Neural cell (in vitro differentiated cells): ENCODE measurements around the gene OSBP2. TPM values are rescaled to one million over a fixed set of nuclear protein-coding genes. Genes with fewer than 3 reads are reported as not detected.

Experiments used
- H2AFZ ChIP-seq: fragments of 200-600, 300-800 bp; sonication (generic), shearing (Covaris generic); 2 replicates; pipeline ENCODE4 v1.6.0; 2014; ENCODE audit warnings: low read depth, mild to moderate bottlenecking, antibody characterized with exemption, low read length, moderate library complexity
- H3F3A ChIP-seq: fragments of 200-600 bp; shearing (Covaris generic); 2 replicates; pipeline ENCODE4 v1.6.1; 2016; ENCODE audit warnings: mild to moderate bottlenecking, moderate library complexity, mixed read lengths, antibody characterized with exemption, low read length; ENCODE audit not compliant: insufficient read depth, poor library complexity, severe bottlenecking
- H3K27ac ChIP-seq: fragments of 200-600, 300-800 bp; sonication (generic), shearing (Covaris generic); 2 replicates; pipeline ENCODE4 v1.5.1; 2014; ENCODE audit warnings: mild to moderate bottlenecking, low read length, moderate library complexity
- H3K27me3 ChIP-seq: fragments of 300-800, 200-600 bp; sonication (generic), shearing (Covaris generic); 2 replicates; pipeline ENCODE4 v1.6.0; 2014; ENCODE audit warnings: mild to moderate bottlenecking, low read depth, low read length, moderate library complexity; ENCODE audit not compliant: insufficient read depth
- H3K36me3 ChIP-seq: fragments of 300-800, 200-600 bp; sonication (generic), shearing (Covaris generic); 2 replicates; pipeline ENCODE4 v1.5.1; 2014; ENCODE audit warnings: mild to moderate bottlenecking, antibody characterized with exemption, low read length, moderate library complexity; ENCODE audit not compliant: insufficient read depth
- H3K4me2 ChIP-seq: fragments of 300-800, 200-600 bp; sonication (generic), shearing (Covaris generic); 2 replicates; pipeline ENCODE4 v1.6.0; 2014; ENCODE audit warnings: mild to moderate bottlenecking, low read length
- H3K4me3 ChIP-seq: fragments of 300-800, 200-600 bp; sonication (generic), shearing (Covaris generic); 2 replicates; pipeline ENCODE4 v1.5.1; 2014; ENCODE audit warnings: mild to moderate bottlenecking, low read length, moderate library complexity
- H3K79me2 ChIP-seq: fragments of 200-600 bp; shearing (Covaris generic); replicated peaks from 2 replicates; pipeline ENCODE4 v1.6.0; 2014; ENCODE audit warnings: mild to moderate bottlenecking, low read length, moderate library complexity; ENCODE audit not compliant: insufficient read depth
- H3K9ac ChIP-seq: fragments of 300-800, 200-600 bp; sonication (generic), shearing (Covaris generic); 2 replicates; pipeline ENCODE4 v1.6.1; 2016; ENCODE audit warnings: mild to moderate bottlenecking, low read length, mixed read lengths
- H3K9me2 ChIP-seq: fragments of 200-600 bp; shearing (Covaris generic); 2 replicates; pipeline ENCODE4 v1.6.1; 2016; ENCODE audit warnings: mild to moderate bottlenecking, low read length, mixed read lengths; ENCODE audit not compliant: insufficient read depth
- H3K9me3 ChIP-seq: fragments of 200-600, 300-800 bp; sonication (generic), shearing (Covaris generic); 2 replicates; pipeline ENCODE4 v1.6.1; 2016; ENCODE audit warnings: mild to moderate bottlenecking, mixed run types, low read length, moderate library complexity, mixed read lengths
- H4K20me1 ChIP-seq: fragments of 200-600 bp; shearing (Covaris generic); 2 replicates; pipeline ENCODE4 v1.6.1; 2016; ENCODE audit warnings: mild to moderate bottlenecking, mixed run types; ENCODE audit not compliant: insufficient read depth
- CTCF ChIP-seq: fragments of 450-650 bp; IDR thresholded peaks from 2 replicates; pipeline ENCODE4 v1.5.1; 2014; ENCODE audit warnings: antibody characterized with exemption, mild to moderate bottlenecking, moderate library complexity; ENCODE audit not compliant: poor library complexity, severe bottlenecking
- EP300 ChIP-seq: fragments of 450-650 bp; conservative IDR thresholded peaks from 2 replicates; pipeline ENCODE4 v1.6.1; 2014; ENCODE audit warnings: antibody characterized with exemption, mild to moderate bottlenecking, moderate library complexity; ENCODE audit not compliant: poor library complexity, severe bottlenecking
- EZH2 ChIP-seq: fragments of 200-600, 300-800 bp; shearing (Covaris generic), sonication (generic); IDR thresholded peaks from 2 replicates; pipeline ENCODE4 v1.6.1; 2014; ENCODE audit warnings: antibody characterized with exemption, low read length, borderline replicate concordance, mild to moderate bottlenecking; ENCODE audit not compliant: insufficient read depth, poor library complexity, severe bottlenecking
- MXI1 ChIP-seq: fragments of 450-650 bp; conservative IDR thresholded peaks from 2 replicates; pipeline ENCODE4 v1.6.1; 2014; ENCODE audit warnings: antibody characterized with exemption, mild to moderate bottlenecking; ENCODE audit not compliant: poor library complexity, severe bottlenecking
- POLR2AphosphoS5 ChIP-seq: IDR thresholded peaks from 2 replicates; pipeline ENCODE4 v1.6.1; 2012
- RAD21 ChIP-seq: fragments of 450-650 bp; conservative IDR thresholded peaks from 2 replicates; pipeline ENCODE4 v1.6.1; 2014; ENCODE audit warnings: antibody characterized with exemption, mild to moderate bottlenecking, moderate library complexity
- SMC3 ChIP-seq: fragments of 450-650 bp; conservative IDR thresholded peaks from 2 replicates; pipeline ENCODE4 v1.6.1; 2014; ENCODE audit warnings: antibody characterized with exemption, mild to moderate bottlenecking, moderate library complexity; ENCODE audit not compliant: poor library complexity
- TAF1 ChIP-seq: IDR thresholded peaks from 2 replicates; pipeline ENCODE4 v1.6.1; 2012; ENCODE audit warnings: low read depth
- polyA plus RNA-seq: library from polyadenylated mRNA; depleted of rRNA; stranded (reverse); fragments of >200 nt; gene quantifications from 2 replicates; pipeline ENCODE4 v1.2.3, GENCODE V29; 2014
- TF ChIP-seq, protein P1 (sequence below): IDR thresholded peaks from 2 replicates; pipeline ENCODE4 v1.6.1; 2012; ENCODE audit warnings: borderline replicate concordance

The OSBP2 gene
- polyA plus RNA-seq, 1 donor from 2014 or later = 8.7 TPM

DNA sequence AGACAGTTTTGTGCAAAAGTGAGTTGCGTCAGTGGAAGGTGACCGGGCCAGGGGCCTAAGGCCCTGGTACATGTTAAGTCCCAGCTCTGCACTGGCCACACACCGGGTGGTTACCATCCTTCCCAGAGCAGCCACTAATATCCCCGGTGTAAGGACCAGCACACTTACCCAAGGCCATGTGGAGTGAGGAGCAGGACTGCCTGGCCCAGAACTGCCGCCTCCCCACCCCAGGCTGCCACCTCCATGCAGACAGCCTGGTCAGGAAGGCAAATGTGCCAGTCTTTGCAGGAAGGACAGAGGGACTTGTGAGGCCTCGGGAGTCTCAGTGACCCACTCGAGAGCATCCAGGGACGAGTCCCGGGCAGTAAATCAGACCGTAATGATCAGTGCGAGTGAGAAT, 171.0 kb downstream of the OSBP2 start:
- Histone ChIP-seq H3K9me2 (no peaks in the 10 kb centered on the region), H2AFZ (no peak overlapping the region), H3K4me2 (no peak overlapping the region), H3K4me3 (no peak overlapping the region), H4K20me1 (no peaks in the 10 kb centered on the region), H3K36me3 (no peaks in the 10 kb centered on the region), H3F3A (no peaks in the 10 kb centered on the region), H3K27me3 (no peaks in the 10 kb centered on the region), H3K9ac (no peak overlapping the region), H3K9me3 (no peaks in the 10 kb centered on the region), H3K79me2 (no peaks in the 10 kb centered on the region), H3K27ac (no peak overlapping the region)
- TF ChIP-seq SMC3 = no peak
- no peak for TF ChIP-seq EP300
- no peak for TF ChIP-seq EZH2
- no peak for TF ChIP-seq TAF1
- TF ChIP-seq, protein P1, sequence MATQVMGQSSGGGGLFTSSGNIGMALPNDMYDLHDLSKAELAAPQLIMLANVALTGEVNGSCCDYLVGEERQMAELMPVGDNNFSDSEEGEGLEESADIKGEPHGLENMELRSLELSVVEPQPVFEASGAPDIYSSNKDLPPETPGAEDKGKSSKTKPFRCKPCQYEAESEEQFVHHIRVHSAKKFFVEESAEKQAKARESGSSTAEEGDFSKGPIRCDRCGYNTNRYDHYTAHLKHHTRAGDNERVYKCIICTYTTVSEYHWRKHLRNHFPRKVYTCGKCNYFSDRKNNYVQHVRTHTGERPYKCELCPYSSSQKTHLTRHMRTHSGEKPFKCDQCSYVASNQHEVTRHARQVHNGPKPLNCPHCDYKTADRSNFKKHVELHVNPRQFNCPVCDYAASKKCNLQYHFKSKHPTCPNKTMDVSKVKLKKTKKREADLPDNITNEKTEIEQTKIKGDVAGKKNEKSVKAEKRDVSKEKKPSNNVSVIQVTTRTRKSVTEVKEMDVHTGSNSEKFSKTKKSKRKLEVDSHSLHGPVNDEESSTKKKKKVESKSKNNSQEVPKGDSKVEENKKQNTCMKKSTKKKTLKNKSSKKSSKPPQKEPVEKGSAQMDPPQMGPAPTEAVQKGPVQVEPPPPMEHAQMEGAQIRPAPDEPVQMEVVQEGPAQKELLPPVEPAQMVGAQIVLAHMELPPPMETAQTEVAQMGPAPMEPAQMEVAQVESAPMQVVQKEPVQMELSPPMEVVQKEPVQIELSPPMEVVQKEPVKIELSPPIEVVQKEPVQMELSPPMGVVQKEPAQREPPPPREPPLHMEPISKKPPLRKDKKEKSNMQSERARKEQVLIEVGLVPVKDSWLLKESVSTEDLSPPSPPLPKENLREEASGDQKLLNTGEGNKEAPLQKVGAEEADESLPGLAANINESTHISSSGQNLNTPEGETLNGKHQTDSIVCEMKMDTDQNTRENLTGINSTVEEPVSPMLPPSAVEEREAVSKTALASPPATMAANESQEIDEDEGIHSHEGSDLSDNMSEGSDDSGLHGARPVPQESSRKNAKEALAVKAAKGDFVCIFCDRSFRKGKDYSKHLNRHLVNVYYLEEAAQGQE = no peak

DNA sequence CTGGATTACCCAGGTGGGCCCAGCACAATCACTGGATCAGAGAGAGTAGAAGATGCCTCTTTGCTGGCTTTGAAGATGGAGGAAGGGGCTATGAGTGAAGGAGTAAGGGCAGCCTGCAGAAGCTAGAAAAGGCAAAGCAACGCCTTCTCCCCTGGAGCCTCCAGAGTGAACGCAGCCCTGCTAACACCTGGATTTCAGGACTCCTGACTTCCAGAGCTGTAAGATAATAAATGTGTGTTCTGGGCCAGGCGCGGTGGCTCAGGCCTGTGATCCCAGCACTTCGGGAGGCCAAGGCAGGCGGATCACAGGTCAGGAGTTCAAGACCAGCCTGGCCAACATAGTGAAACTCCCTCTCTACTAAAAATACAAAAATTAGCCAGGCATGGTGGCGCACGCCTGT, 171.5 kb downstream of the OSBP2 start:
- Histone ChIP-seq H4K20me1 (no peaks in the 10 kb centered on the region), H3K27me3 (no peaks in the 10 kb centered on the region), H3K9me2 (no peaks in the 10 kb centered on the region), H3K36me3 (no peaks in the 10 kb centered on the region), H3K79me2 (no peaks in the 10 kb centered on the region), H3K9me3 (no peaks in the 10 kb centered on the region), H3K4me3 (no peak overlapping the region), H3F3A (no peaks in the 10 kb centered on the region), H3K4me2 (no peak overlapping the region), H3K9ac (no peak overlapping the region), H2AFZ (no peak overlapping the region), H3K27ac (no peak overlapping the region)
- TF ChIP-seq MXI1 = no peak
- no peak for TF ChIP-seq RAD21
- no peak for TF ChIP-seq SMC3
- TF ChIP-seq TAF1 = no peak
- TF ChIP-seq, protein P1 = no peak
- no peak for TF ChIP-seq EP300
- no peak for TF ChIP-seq EZH2
- TF ChIP-seq POLR2AphosphoS5 = no peak
- TF ChIP-seq CTCF = no peak
